GM18858 (cell line): ENCODE measurements around the gene DYNLT2B.
"Not testable (repeated sequence)": the region's sequence is repeated elsewhere in the genome, so short reads cannot be mapped to it uniquely, and the experiment has no call there.

Experiments
- ATAC-seq: cut with Tn5 transposase; IDR thresholded peaks from one replicate; pipeline ENCODE4 v1.9.1; 2021; ENCODE audit not compliant: unreplicated experiment

The DYNLT2B gene

GRCh38 chr3:196327405-196327804, 9.4 kb upstream of the DYNLT2B start:
- ATAC-seq = no peak

- ATAC-seq = no peak
Measured at GRCh38 chr3:196326936-196327335, 8.9 kb upstream of the DYNLT2B start.

GRCh38 chr3:196323691-196324090, 5.7 kb upstream of the DYNLT2B start:
- no peak for ATAC-seq

GRCh38 chr3:196323016-196323415, 5.0 kb upstream of the DYNLT2B start:
- ATAC-seq = no peak

GRCh38 chr3:196321162-196321561, 3.1 kb upstream of the DYNLT2B start:
- no peak for ATAC-seq

- no peak for ATAC-seq
Measured at GRCh38 chr3:196320137-196320536, 2.1 kb upstream of the DYNLT2B start.

GRCh38 chr3:196316799-196317686, 997 bp downstream of the DYNLT2B start:
- ATAC-seq = not testable (repeated sequence)

- ATAC-seq = no peak
Measured at GRCh38 chr3:196315821-196316220, 2.2 kb downstream of the DYNLT2B start.

GRCh38 chr3:196314597-196314996, 3.4 kb downstream of the DYNLT2B start:
- ATAC-seq = no peak

- not testable (repeated sequence) for ATAC-seq
Measured at GRCh38 chr3:196314086-196314485, 4.0 kb downstream of the DYNLT2B start.

- ATAC-seq = not testable (repeated sequence)
Measured at GRCh38 chr3:196302960-196303359, 15.1 kb downstream of the DYNLT2B start.

GRCh38 chr3:196302551-196302950, 15.5 kb downstream of the DYNLT2B start:
- ATAC-seq = not testable (repeated sequence)

- no peak for ATAC-seq
Measured at GRCh38 chr3:196298521-196298920, 19.5 kb downstream of the DYNLT2B start.

GRCh38 chr3:196292286-196292923, 25.6 kb downstream of the DYNLT2B start:
- ATAC-seq = no peak

- ATAC-seq = no peak
Measured at GRCh38 chr3:196288141-196288460, 29.9 kb downstream of the DYNLT2B start.

GRCh38 chr3:196287440-196288140, 30.4 kb downstream of the DYNLT2B start, which contains the start of gene PCYT1A:
Gene PCYT1A (minus strand): TSS chr3:196287726. CDS start chr3:196270531, 17,195 bp downstream.
- ATAC-seq = no peak

- ATAC-seq = no peak
Measured at GRCh38 chr3:196287090-196287439, 31.0 kb downstream of the DYNLT2B start.

- ATAC-seq = no peak
Measured at GRCh38 chr3:196284396-196284795, 33.6 kb downstream of the DYNLT2B start.

GRCh38 chr3:196281962-196282361, 36.1 kb downstream of the DYNLT2B start:
- ATAC-seq = no peak

GRCh38 chr3:196280689-196281440, 37.2 kb downstream of the DYNLT2B start:
- no peak for ATAC-seq

- ATAC-seq = no peak
Measured at GRCh38 chr3:196275126-196275525, 42.9 kb downstream of the DYNLT2B start.
